BJ (cell line): ENCODE results near the gene LRRC10. TPM values are rescaled to one million over a fixed set of nuclear protein-coding genes. Genes with fewer than 3 reads are reported as not detected.

Source experiments
- CTCF ChIA-PET: fragments of 350-600 bp; formaldehyde crosslinking; extraction: SDS; loops from one replicate; lab custom pipeline; 2021; ENCODE audit warnings: antibody characterized with exemption, inconsistent platforms; lab: Yijun Ruan, JAX
- POLR2A ChIA-PET: fragments of 300-600 bp; sonication (Branson Sonifier 250); formaldehyde crosslinking; extraction: SDS; loops from one replicate; lab custom pipeline; 2021; ENCODE audit warnings: antibody characterized with exemption; lab: Charles Lee
- DNase-seq: peaks from one replicate; pipeline ENCODE4 v3.0.0-alpha.2; 2011; ENCODE audit warnings: low read depth
- H3K27me3 ChIP-seq: 2 replicates; pipeline ENCODE4 v1.6.0; 2011; ENCODE audit warnings: low read length; ENCODE audit not compliant: control insufficient read depth, insufficient read depth
- H3K36me3 ChIP-seq: 2 replicates; pipeline ENCODE4 v1.5.1; 2011; ENCODE audit warnings: low read length; ENCODE audit not compliant: control insufficient read depth, insufficient read depth
- H3K4me3 ChIP-seq: 2 replicates; pipeline ENCODE4 v1.5.1; 2011; ENCODE audit warnings: low read depth, mild to moderate bottlenecking, control low read depth, low read length
- CTCF ChIP-seq: IDR thresholded peaks from 2 replicates; pipeline ENCODE4 v1.5.1; 2011; ENCODE audit warnings: low read depth, mild to moderate bottlenecking, control low read depth, inconsistent platforms, low read length, moderate library complexity; ENCODE audit not compliant: insufficient read depth
- polyA minus RNA-seq: library from RNA; depleted of rRNA, polyadenylated mRNA; stranded (reverse); fragments of >200 nt; gene quantifications from 2 replicates; pipeline ENCODE4 v1.2.3, GENCODE V29; 2011; rRNA and poly(A)+ RNA removed
- polyA plus RNA-seq: library from polyadenylated mRNA; depleted of rRNA; stranded (reverse); fragments of >200 nt; gene quantifications from 2 replicates; pipeline ENCODE4 v1.2.3, GENCODE V29; 2011; rRNA removed

Gene LRRC10
- polyA plus RNA-seq (not detected in 2 replicates), polyA minus RNA-seq (not detected in 2 replicates)

GRCh38 chr12:69610729-69611128 is at the start of gene LRRC10:
Gene LRRC10 (minus strand): TSS chr12:69610907. CDS start chr12:69610838, 69 bp downstream.
- H3K27me3 ChIP-seq: 0 out of 2 replicates have a peak, but pooled peaks cover 2% of the 10 kb centered on the region
- CTCF ChIA-PET: interaction anchor here (1.9 kb wide), 2 partner anchors 10 to 29 kb away, joined by 6 to 7 read pairs; no protein-coding TSS in a partner anchor
- no peaks in the 10 kb centered on the region for H3K36me3 ChIP-seq
- POLR2A ChIA-PET: no interaction called here
- no peak for TF ChIP-seq CTCF
- H3K4me3 ChIP-seq: no peak within 1 kb of the TSS
- no peak for DNase-seq

GRCh38 chr12:69660164-69660863 is 49.6 kb upstream of the LRRC10 start:
- TF ChIP-seq CTCF: no peak
- peaks cover 3% of the 10 kb centered on the region for H3K27me3 ChIP-seq
- no peak for DNase-seq
- POLR2A ChIA-PET: no interaction called here
- H3K36me3 ChIP-seq: no peaks in the 10 kb centered on the region
- no peak overlapping the region for H3K4me3 ChIP-seq
- CTCF ChIA-PET: interaction anchor here (0.9 to 1.2 kb wide), 2 partner anchors 13 to 21 kb away, joined by 4 read pairs; no protein-coding TSS in a partner anchor

- TF ChIP-seq CTCF: no peak
- Histone ChIP-seq H3K36me3 (no peaks in the 10 kb centered on the region), H3K4me3 (no peak overlapping the region), H3K27me3 (peaks cover 3% of the 10 kb centered on the region)
- no peak for DNase-seq
- ChIA-PET POLR2A (no interaction called here), CTCF (no interaction called here)
These were observed 47.5 kb upstream of the LRRC10 start for GRCh38 chr12:69658203-69658602.

GRCh38 chr12:69657376-69658137 is 46.9 kb upstream of the LRRC10 start:
- ChIA-PET CTCF (no interaction called here), POLR2A (no interaction called here)
- no peak for DNase-seq
- no peak overlapping the region for H3K4me3 ChIP-seq
- no peaks in the 10 kb centered on the region for H3K36me3 ChIP-seq
- H3K27me3 ChIP-seq: peaks cover 3% of the 10 kb centered on the region
- TF ChIP-seq CTCF: no peak

- peak; percentile 50 for DNase-seq
- Histone ChIP-seq H3K36me3 (no peaks in the 10 kb centered on the region), H3K4me3 (no peak overlapping the region), H3K27me3 (no peaks in the 10 kb centered on the region)
- ChIA-PET POLR2A (no interaction called here), CTCF (interaction anchor here (1.2 to 2.5 kb wide), 2 partner anchors 16 to 70 kb away, joined by 3 to 14 read pairs; partner anchors contain the start of gene CCT2)
- no peak for TF ChIP-seq CTCF
These were observed 45.1 kb upstream of the LRRC10 start for GRCh38 chr12:69655616-69656340.
